BJ (cell line): Measurements from ENCODE around the gene LZTS2. TPM values are rescaled to one million over a fixed set of nuclear protein-coding genes. Genes with fewer than 3 reads are reported as not detected.
A peak's percentile ranks its signal among the peaks of the same experiment; 100 is the strongest.

ENCODE experiments used
- CTCF ChIA-PET: fragments of 350-600 bp; formaldehyde crosslinking; extraction: SDS; loops from one replicate; lab custom pipeline; 2021; ENCODE audit warnings: antibody characterized with exemption, inconsistent platforms; lab: Yijun Ruan, JAX
- POLR2A ChIA-PET: fragments of 300-600 bp; sonication (Branson Sonifier 250); formaldehyde crosslinking; extraction: SDS; loops from one replicate; lab custom pipeline; 2021; ENCODE audit warnings: antibody characterized with exemption; lab: Charles Lee
- DNase-seq: peaks from one replicate; pipeline ENCODE4 v3.0.0-alpha.2; 2011; ENCODE audit warnings: low read depth
- H3K27me3 ChIP-seq: 2 replicates; pipeline ENCODE4 v1.6.0; 2011; ENCODE audit warnings: low read length; ENCODE audit not compliant: control insufficient read depth, insufficient read depth
- H3K36me3 ChIP-seq: 2 replicates; pipeline ENCODE4 v1.5.1; 2011; ENCODE audit warnings: low read length; ENCODE audit not compliant: control insufficient read depth, insufficient read depth
- H3K4me3 ChIP-seq: 2 replicates; pipeline ENCODE4 v1.5.1; 2011; ENCODE audit warnings: low read depth, mild to moderate bottlenecking, control low read depth, low read length
- CTCF ChIP-seq: IDR thresholded peaks from 2 replicates; pipeline ENCODE4 v1.5.1; 2011; ENCODE audit warnings: low read depth, mild to moderate bottlenecking, control low read depth, inconsistent platforms, low read length, moderate library complexity; ENCODE audit not compliant: insufficient read depth
- polyA plus RNA-seq: library from polyadenylated mRNA; depleted of rRNA; stranded (reverse); fragments of >200 nt; gene quantifications from 2 replicates; pipeline ENCODE4 v1.2.3, GENCODE V29; 2011

Gene LZTS2
- polyA plus RNA-seq, 1 experiment, result 81.5 TPM

GRCh38 chr10:101015582-101015973, 16.0 kb downstream of the LZTS2 start:
- POLR2A ChIA-PET, result interaction anchor here (0.5 kb wide), 1 partner anchor 18 kb away, joined by 3 read pairs; no protein-coding TSS in a partner anchor
- DNase-seq, result no peak
- CTCF ChIA-PET, result interaction anchor here (0.8 to 7.6 kb wide), 12 partner anchors 14 to 126 kb away, joined by 3 to 479 read pairs (median 17); partner anchors contain the start of genes KAZALD1, LZTS2, MRPL43 and PDZD7
- H3K4me3 ChIP-seq, result no peak overlapping the region
- no peaks in the 10 kb centered on the region for H3K27me3 ChIP-seq
- H3K36me3 ChIP-seq, result no peaks in the 10 kb centered on the region
- TF ChIP-seq CTCF, result no peak

GRCh38 chr10:101016814-101017213, 17.2 kb downstream of the LZTS2 start:
- H3K27me3 ChIP-seq, result no peaks in the 10 kb centered on the region; the same call in 1 of the 2 replicates
- ChIA-PET CTCF (interaction anchor here (1.0 to 7.6 kb wide), 6 partner anchors 13 to 125 kb away, joined by 3 to 479 read pairs (median 49); partner anchors contain the start of genes LZTS2, MRPL43, PDZD7 and SFXN3), POLR2A (no interaction called here)
- H3K36me3 ChIP-seq, result no peaks in the 10 kb centered on the region
- no peak for DNase-seq
- no peak overlapping the region for H3K4me3 ChIP-seq
- no peak for TF ChIP-seq CTCF

- H3K36me3 ChIP-seq, result no peaks in the 10 kb centered on the region
- TF ChIP-seq CTCF, result no peak
- POLR2A ChIA-PET, result no interaction called here
- no peak overlapping the region for H3K4me3 ChIP-seq
- CTCF ChIA-PET, result interaction anchor here (0.7 to 7.6 kb wide), 13 partner anchors 12 to 605 kb away, joined by 3 to 479 read pairs (median 9); partner anchors contain the start of genes KAZALD1, LZTS2, MRPL43 and PDZD7
- H3K27me3 ChIP-seq, result no peaks in the 10 kb centered on the region; the same call in 1 of the 2 replicates
- DNase-seq, result no peak
Observed at GRCh38 chr10:101018118-101018599, 18.6 kb downstream of the LZTS2 start.

- no peak overlapping the region for H3K4me3 ChIP-seq
- H3K27me3 ChIP-seq, result no peaks in the 10 kb centered on the region; the same call in 1 of the 2 replicates
- ChIA-PET POLR2A (no interaction called here), CTCF (interaction anchor here (0.6 to 7.6 kb wide), 17 partner anchors 11 to 606 kb away, joined by 3 to 479 read pairs (median 4); partner anchors contain the start of genes KAZALD1, LZTS2, MRPL43 and PDZD7)
- H3K36me3 ChIP-seq, result no peaks in the 10 kb centered on the region
- peak; percentile 86 for TF ChIP-seq CTCF
- no peak for DNase-seq
Observed at GRCh38 chr10:101018600-101019439, 19.2 kb downstream of the LZTS2 start.

GRCh38 chr10:101019440-101019703, 19.8 kb downstream of the LZTS2 start:
- TF ChIP-seq CTCF, result no peak
- no peak overlapping the region for H3K4me3 ChIP-seq
- ChIA-PET POLR2A (no interaction called here), CTCF (interaction anchor here (0.6 to 7.6 kb wide), 12 partner anchors 10 to 347 kb away, joined by 3 to 479 read pairs (median 12); partner anchors contain the start of genes KAZALD1, LZTS2, MRPL43 and PDZD7)
- DNase-seq, result no peak
- H3K27me3 ChIP-seq, result no peaks in the 10 kb centered on the region; the same call in 1 of the 2 replicates
- H3K36me3 ChIP-seq, result no peaks in the 10 kb centered on the region
